G401.6 (cell line): ENCODE measurements around the gene SPINK8.
"Not testable (repeated sequence)": the region's sequence is repeated elsewhere in the genome, so short reads cannot be mapped to it uniquely, and the experiment has no call there.

Experiments
- FAIRE-seq: peaks from 2 replicates; lab custom pipeline; 2012; peaks lifted over from hg19 to GRCh38; lab: Jason Lieb, UNC

Gene SPINK8

GRCh38 chr3:48276911-48277641 is 56.4 kb downstream of the SPINK8 start:
- no peak for FAIRE-seq

GRCh38 chr3:48275287-48276027 is 58.0 kb downstream of the SPINK8 start:
- peak; percentile 39 for FAIRE-seq

GRCh38 chr3:48274452-48274851 is 59.0 kb downstream of the SPINK8 start:
- FAIRE-seq = no peak

GRCh38 chr3:48273594-48274211 is 59.8 kb downstream of the SPINK8 start:
- FAIRE-seq = no peak

- no peak for FAIRE-seq
Observed at GRCh38 chr3:48271763-48272498, 61.5 kb downstream of the SPINK8 start.

- FAIRE-seq = not testable (repeated sequence)
Observed at GRCh38 chr3:48271223-48271622, 62.2 kb downstream of the SPINK8 start.

GRCh38 chr3:48270306-48270705 is 63.2 kb downstream of the SPINK8 start:
- FAIRE-seq = no peak

GRCh38 chr3:48269592-48269991 is 63.9 kb downstream of the SPINK8 start:
- FAIRE-seq = no peak

GRCh38 chr3:48268936-48269561 is 64.4 kb downstream of the SPINK8 start:
- no peak for FAIRE-seq

GRCh38 chr3:48268381-48268935 is 65.0 kb downstream of the SPINK8 start:
- FAIRE-seq = no peak

- FAIRE-seq = no peak
Observed at GRCh38 chr3:48267782-48268181, 65.7 kb downstream of the SPINK8 start.

GRCh38 chr3:48258530-48258929 is 74.9 kb downstream of the SPINK8 start:
- no peak for FAIRE-seq
